ENCODE results near the gene PDE8B.

- TF ChIP-seq CTCF (IDR thresholded peaks at IDR 0.05) (no peak), POLR2AphosphoS5 (IDR thresholded peaks at IDR 0.05; ENCODE audit: insufficient read depth in 1 of 2, low read depth in 1 of 2) (no peak), POLR2A (IDR thresholded peaks at IDR 0.05) (no peak)
These were observed 170.2 kb downstream of the PDE8B start for GRCh38 chr5:77380636-77381035.

Data from vagina (tissue), 2 donors.